ENCODE data around the gene TMEM106C.
"Not testable (repeated sequence)": the region's sequence is repeated elsewhere in the genome, so short reads cannot be mapped to it uniquely, and the experiment has no call there.

TMEM106C gene

DNA sequence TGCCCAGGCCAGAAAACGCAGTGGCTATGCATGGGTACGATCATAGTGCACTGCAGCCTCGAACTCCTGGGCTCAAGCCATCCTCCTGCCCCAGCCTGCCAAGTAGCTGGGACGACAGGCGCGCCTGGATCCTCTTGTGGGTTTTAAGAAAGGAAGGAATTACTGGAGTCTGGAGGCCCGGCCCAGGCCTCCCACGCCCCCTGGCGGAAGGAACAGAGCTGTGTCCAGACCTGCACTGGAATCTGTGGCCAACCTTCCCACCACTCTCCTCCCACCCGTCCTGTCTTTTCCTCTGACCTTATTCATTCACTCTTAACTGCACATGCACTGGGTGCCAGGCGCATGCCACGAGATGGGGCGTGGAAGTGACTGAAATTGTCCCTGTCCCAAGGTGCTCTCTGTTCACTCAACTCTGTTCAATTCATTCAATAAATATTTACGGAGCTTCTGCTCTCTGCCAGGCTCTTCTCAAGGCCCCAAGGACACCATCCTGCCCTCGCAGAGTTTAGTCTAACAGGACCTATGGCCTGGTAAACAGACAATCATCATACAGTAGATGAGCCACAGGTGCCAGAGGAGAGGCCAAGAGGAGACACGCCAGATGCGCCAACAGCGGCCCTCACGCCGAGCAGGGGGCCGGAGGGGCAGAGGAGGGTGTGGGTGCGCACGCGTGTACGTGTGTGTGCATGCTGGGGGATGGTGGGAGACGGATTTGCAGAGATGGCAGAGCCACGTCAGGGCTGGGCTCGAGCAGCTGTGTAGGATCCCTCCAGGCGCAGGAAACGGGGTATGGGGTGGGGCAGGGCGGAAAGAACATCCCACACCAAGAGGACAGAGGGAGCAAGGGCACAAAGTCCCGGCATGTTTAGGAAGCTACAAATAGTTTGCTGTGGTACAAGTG, 13.7 kb upstream of the TMEM106C start:
- DNase-seq: peak; percentile 69

- DNase-seq: no peak
Measured at GRCh38 chr12:47950856-47951468, 12.4 kb upstream of the TMEM106C start.

- DNase-seq: no peak
Measured at GRCh38 chr12:47954058-47954457, 9.3 kb upstream of the TMEM106C start.

GRCh38 chr12:47954467-47955045, 8.8 kb upstream of the TMEM106C start:
- DNase-seq: no peak

GRCh38 chr12:47955059-47955458, 8.3 kb upstream of the TMEM106C start:
- DNase-seq: no peak

GRCh38 chr12:47957671-47958070, 5.7 kb upstream of the TMEM106C start:
- DNase-seq: not testable (repeated sequence)

DNA sequence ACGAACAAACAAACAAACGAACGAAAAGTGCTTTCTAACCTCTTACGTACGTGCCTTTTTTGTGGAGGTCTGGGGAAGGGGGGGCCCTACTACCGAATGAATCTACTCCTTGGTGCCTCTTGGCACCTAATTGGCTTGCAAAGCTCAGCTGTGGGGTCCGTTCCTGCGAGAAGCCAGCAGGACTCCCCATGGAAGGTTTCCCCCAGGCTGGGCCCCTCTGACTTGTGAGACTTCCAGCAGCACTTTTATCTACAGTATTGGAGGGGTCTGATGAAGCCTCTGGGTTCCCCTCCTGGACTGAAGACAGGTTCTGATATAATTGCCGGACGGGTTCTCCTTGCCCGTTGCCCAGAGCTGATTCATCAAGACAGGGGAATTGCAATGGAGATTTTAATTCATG, 1.2 kb upstream of the TMEM106C start:
- DNase-seq: no peak

DNA sequence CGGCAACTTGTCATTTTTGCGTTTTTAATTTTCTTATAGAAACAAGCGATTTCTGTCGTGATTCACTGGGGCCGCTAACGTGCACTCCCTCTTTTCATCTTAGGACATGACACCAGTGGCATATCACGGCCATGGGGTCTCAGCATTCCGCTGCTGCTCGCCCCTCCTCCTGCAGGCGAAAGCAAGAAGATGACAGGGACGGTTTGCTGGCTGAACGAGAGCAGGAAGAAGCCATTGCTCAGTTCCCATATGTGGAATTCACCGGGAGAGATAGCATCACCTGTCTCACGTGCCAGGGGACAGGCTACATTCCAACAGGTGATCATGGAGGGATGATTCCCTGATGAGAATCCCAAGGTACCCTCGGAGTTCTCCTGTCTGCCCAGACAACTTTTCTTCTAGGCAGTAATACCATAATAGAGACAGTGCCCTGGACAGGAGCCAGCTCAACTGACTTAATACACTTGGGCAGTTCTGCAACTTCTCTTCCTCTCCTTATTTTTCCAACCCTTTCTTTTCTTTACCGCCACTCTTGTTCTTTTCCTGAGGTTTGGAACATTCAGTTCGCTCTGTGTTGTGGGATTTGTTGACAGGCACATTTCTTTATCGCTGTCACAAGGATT, 821 bp downstream of the TMEM106C start:
- DNase-seq: peak; percentile 35

GRCh38 chr12:47965581-47965980, 2.2 kb downstream of the TMEM106C start:
- no peak for DNase-seq

GRCh38 chr12:47967461-47968321, 4.3 kb downstream of the TMEM106C start:
- no peak for DNase-seq

GRCh38 chr12:47969845-47970244, 6.4 kb downstream of the TMEM106C start:
- DNase-seq: no peak

DNA sequence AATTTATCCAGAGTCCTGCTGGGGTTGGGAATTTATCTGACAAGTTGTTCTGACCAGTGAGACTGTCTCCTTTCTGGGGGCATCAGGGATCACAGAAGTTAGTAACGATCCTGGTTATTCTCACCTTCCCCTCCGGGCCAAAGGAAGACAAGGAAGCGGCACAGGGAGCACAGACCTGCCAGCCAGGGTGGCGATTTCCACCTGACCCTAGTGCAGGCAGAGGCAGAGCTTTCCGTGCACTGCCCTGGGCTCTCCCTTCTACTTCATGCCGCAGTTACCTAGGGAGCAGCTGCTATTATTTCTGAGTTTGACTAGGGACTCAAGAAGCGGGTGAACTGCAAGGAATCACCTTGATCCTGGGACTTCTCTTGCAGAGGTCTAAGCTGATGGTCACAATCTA, 7.4 kb downstream of the TMEM106C start:
- DNase-seq: no peak

- no peak for DNase-seq
Measured at GRCh38 chr12:47972895-47973294, 9.5 kb downstream of the TMEM106C start.

- no peak for DNase-seq
Measured at GRCh38 chr12:47973870-47974269, 10.5 kb downstream of the TMEM106C start.

DNA sequence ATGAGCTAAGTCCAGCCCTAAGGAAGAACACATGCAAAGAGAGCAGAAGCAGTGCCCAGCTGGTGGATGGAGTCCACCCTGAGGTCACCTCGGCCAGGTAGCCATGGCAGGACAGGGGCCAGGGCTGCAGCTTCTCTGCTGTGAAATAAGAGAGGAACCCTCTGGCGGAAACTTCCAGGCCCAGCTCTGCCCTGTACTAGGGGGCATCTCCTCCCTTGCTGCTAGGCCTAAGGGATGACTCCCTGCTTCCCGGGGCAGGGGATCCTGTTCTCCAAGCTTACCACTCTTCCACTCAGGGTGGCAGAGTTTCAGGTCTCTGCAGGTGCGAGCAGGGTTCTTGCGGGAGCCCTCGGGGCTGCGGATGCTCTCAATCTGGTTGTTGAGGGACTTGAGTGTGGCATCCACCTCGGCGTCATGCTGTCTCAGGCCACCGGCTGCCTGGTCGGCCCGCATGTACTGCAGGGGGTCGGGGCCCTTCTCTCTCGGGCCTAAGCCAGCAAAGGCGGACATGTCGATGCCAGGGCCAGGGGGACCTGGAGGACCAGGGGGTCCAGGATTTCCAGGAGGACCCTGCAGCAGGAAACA, 11.7 kb downstream of the TMEM106C start:
- DNase-seq: no peak

GRCh38 chr12:47975816-47976215, 12.4 kb downstream of the TMEM106C start:
- DNase-seq: no peak

- no peak for DNase-seq
Measured at GRCh38 chr12:47977046-47977771, 13.8 kb downstream of the TMEM106C start.

- DNase-seq: no peak
Measured at GRCh38 chr12:47977772-47978597, 14.6 kb downstream of the TMEM106C start.

- no peak for DNase-seq
Measured at GRCh38 chr12:47978598-47978873, 15.1 kb downstream of the TMEM106C start.

GRCh38 chr12:47979166-47979565, 15.8 kb downstream of the TMEM106C start:
- DNase-seq: no peak

GRCh38 chr12:47979686-47980085, 16.3 kb downstream of the TMEM106C start:
- DNase-seq: no peak

Measured in RPMI8226 (cell line).